Measurements from ENCODE around the gene CA12. TPM values are rescaled to one million over a fixed set of nuclear protein-coding genes. Genes with fewer than 3 reads are reported as not detected.
A peak's percentile ranks its signal among the peaks of the same experiment; 100 is the strongest.

CA12 gene
- total and polyA plus RNA-seq, 2 of the 8 experiments (the other 6 are each of a cell fraction or from before 2014, with no cell fraction given), result 4.7 to 4.9 TPM

- WGBS, 2 experiments (ENCODE audit: extremely low coverage in 1 of 2, insufficient coverage in 1 of 2, insufficient read length in 1 of 2, insufficient replicate concordance in 2 of 2, low coverage in 1 of 2, low lambda C conversion rate in 2 of 2, missing lambda C conversion rate in 1 of 2), result 87% methylated on average over 12 of the region's 12 CpGs; no CpG with 5 or more reads in 1 of the 2 experiments
- H4K5ac ChIP-seq (ENCODE audit: insufficient read length, low read depth, low read length), result no peak overlapping the region
- no peaks in the 10 kb centered on the region for H3K23me2 ChIP-seq (ENCODE audit: low read depth, low read length)
- peak overlapping the region; percentile 73; the same call in 1 of the 2 replicates for H2BK5ac ChIP-seq (ENCODE audit: low read depth, low read length)
- no peak overlapping the region; the same call in 1 of the 2 replicates for H4K8ac ChIP-seq (ENCODE audit: extremely low read depth, insufficient read depth, low read length)
- H4K91ac ChIP-seq (replicated peaks; ENCODE audit: insufficient read length, low read length), result no peak overlapping the region
- no peak overlapping the region for H3K56ac ChIP-seq (replicated peaks; ENCODE audit: insufficient read length, low read depth, low read length)
- no peak for FAIRE-seq
- H3K14ac ChIP-seq (ENCODE audit: insufficient read length), result no peak overlapping the region
- H3K36me3 ChIP-seq (ENCODE audit: control insufficient read depth in 2 of 4, insufficient read depth in 4 of 4, low read length in 3 of 4), result no peaks in the 10 kb centered on the region
- no peak overlapping the region for H3K23ac ChIP-seq (ENCODE audit: insufficient read length)
- no peak overlapping the region for H2AK5ac ChIP-seq (ENCODE audit: low read depth, low read length)
- no peak for TF ChIP-seq TCF12 (IDR thresholded peaks at IDR 0.05; ENCODE audit: low read depth, low read length)
- TF ChIP-seq RNF2 (IDR thresholded peaks at IDR 0.05; ENCODE audit: borderline replicate concordance, low read depth, low read length, missing control alignments, poor library complexity, severe bottlenecking), result no peak
- TF ChIP-seq SP4 (IDR thresholded peaks at IDR 0.05; ENCODE audit: low read length), result no peak
- TF ChIP-seq ZNF274 (IDR thresholded peaks at IDR 0.05; ENCODE audit: borderline replicate concordance, extremely low read depth, low read length), result no peak
- no peak for TF ChIP-seq TAF1 (IDR thresholded peaks at IDR 0.05; ENCODE audit: low read depth, low read length)
- no peak for TF ChIP-seq GTF2F1 (IDR thresholded peaks at IDR 0.05; ENCODE audit: borderline replicate concordance, low read depth, low read length)
- no peak overlapping the region for H3K27ac ChIP-seq (ENCODE audit: low read depth, low read length)
- H3K4me1 ChIP-seq (replicated peaks in 1 of 4; ENCODE audit: control insufficient read depth in 3 of 4, insufficient read depth in 4 of 4, low read length in 3 of 4), result peaks cover 0 to 10% (median 3%) of the 10 kb centered on the region in 4 experiments; a peak in 5 of 7 replicates
- CTCF ChIA-PET (ENCODE audit: partially characterized antibody), result interaction anchor here (0.5 to 1.7 kb wide), 9 partner anchors 9 to 95 kb away, joined by 3 to 6 read pairs (median 3); no protein-coding TSS in a partner anchor
- no peak overlapping the region for H2AFZ ChIP-seq (ENCODE audit: low read length)
- H3K79me1 ChIP-seq (ENCODE audit: low read depth, low read length), result no peaks in the 10 kb centered on the region
- H3K18ac ChIP-seq (ENCODE audit: extremely low read depth, low read length), result no peak overlapping the region
- DNase-seq (ENCODE audit: low read depth in 1 of 2, low spot score in 2 of 2), result no peak
- no peak overlapping the region for H3K4ac ChIP-seq (replicated peaks; ENCODE audit: insufficient read length, low read depth, low read length)
- POLR2A ChIA-PET (ENCODE audit: partially characterized antibody), result interaction anchor here (1.5 to 2.0 kb wide), 2 partner anchors 10 to 11 kb away, joined by 4 to 5 read pairs; partner anchors contain the start of gene CA12
- no peaks in the 10 kb centered on the region for H3K27me3 ChIP-seq (replicated peaks in 1 of 4; ENCODE audit: control insufficient read depth in 3 of 4, extremely low read depth in 1 of 4, insufficient read depth in 3 of 4, low read length in 3 of 4)
- no peaks in the 10 kb centered on the region for H3K79me2 ChIP-seq (ENCODE audit: control insufficient read depth in 1 of 2, insufficient read depth in 2 of 2, low read length in 2 of 2)
- H4K20me1 ChIP-seq (replicated peaks in 1 of 2; ENCODE audit: control insufficient read depth in 1 of 2, insufficient read depth in 2 of 2, low read length in 2 of 2), result no peaks in the 10 kb centered on the region
- H3K4me2 ChIP-seq (ENCODE audit: insufficient read depth in 1 of 2, low read depth in 2 of 2, low read length in 2 of 2), result no peak overlapping the region
- peak overlapping the region; percentile 8; the same call in 1 of the 2 replicates for H2BK15ac ChIP-seq (ENCODE audit: low read length)
- no peak overlapping the region for H2BK20ac ChIP-seq (ENCODE audit: low read length)
- no peaks in the 10 kb centered on the region for H3K9me3 ChIP-seq (ENCODE audit: insufficient read depth in 2 of 2, low read depth in 1 of 2, low read length in 1 of 2)
- H2BK120ac ChIP-seq (replicated peaks; ENCODE audit: low read depth, low read length), result no peak overlapping the region
- no peak overlapping the region for H3K9ac ChIP-seq (replicated peaks in 1 of 4; ENCODE audit: extremely low read depth in 1 of 4, low read depth in 3 of 4, low read length in 3 of 4)
- H2BK12ac ChIP-seq (ENCODE audit: low read depth, low read length), result 0 out of 2 replicates have a peak overlapping the region, but pooled peaks have one; percentile 1
- no peak overlapping the region for H3K4me3 ChIP-seq (ENCODE audit: extremely low read depth in 1 of 4, insufficient read depth in 2 of 4, low read depth in 3 of 4, low read length in 4 of 4)
Measured at GRCh38 chr15:63372018-63372705, 9.5 kb downstream of the CA12 start.
